GM21737 (cell line): ENCODE measurements around the gene THAP8.

ENCODE experiments used
- ATAC-seq: cut with Tn5 transposase; IDR thresholded peaks from one replicate; pipeline ENCODE4 v1.9.1; 2021; ENCODE audit warnings: mild to moderate bottlenecking, moderate library complexity; ENCODE audit not compliant: unreplicated experiment

The THAP8 gene

GRCh38 chr19:36054119-36054732 is at the start of gene THAP8:
THAP8 (minus strand) TSS chr19:36054285; CDS start chr19:36054217, 68 bp downstream.
- ATAC-seq = peak; percentile 77

- ATAC-seq = no peak
Observed at GRCh38 chr19:36103040-36103626, 49.0 kb upstream of the THAP8 start.

- no peak for ATAC-seq
Observed at GRCh38 chr19:36101550-36102327, 47.7 kb upstream of the THAP8 start.

- ATAC-seq = no peak
Observed at GRCh38 chr19:36100476-36100875, 46.4 kb upstream of the THAP8 start.

- no peak for ATAC-seq
Observed at GRCh38 chr19:36099166-36099785, 45.2 kb upstream of the THAP8 start.

GRCh38 chr19:36097036-36097435 is 43.0 kb upstream of the THAP8 start:
- no peak for ATAC-seq

- no peak for ATAC-seq
Observed at GRCh38 chr19:36093687-36094086, 39.6 kb upstream of the THAP8 start.

- ATAC-seq = no peak
Observed at GRCh38 chr19:36093146-36093662, 39.1 kb upstream of the THAP8 start.

GRCh38 chr19:36092566-36092965 is 38.5 kb upstream of the THAP8 start:
- no peak for ATAC-seq

- ATAC-seq = no peak
Observed at GRCh38 chr19:36090910-36091695, 37.0 kb upstream of the THAP8 start.

- no peak for ATAC-seq
Observed at GRCh38 chr19:36089847-36090246, 35.8 kb upstream of the THAP8 start.

- ATAC-seq = no peak
Observed at GRCh38 chr19:36086326-36086725, 32.2 kb upstream of the THAP8 start.

- ATAC-seq = no peak
Observed at GRCh38 chr19:36084231-36085009, 30.3 kb upstream of the THAP8 start.

- ATAC-seq = no peak
Observed at GRCh38 chr19:36082916-36083315, 28.8 kb upstream of the THAP8 start.

- no peak for ATAC-seq
Observed at GRCh38 chr19:36081894-36082293, 27.8 kb upstream of the THAP8 start.

GRCh38 chr19:36081385-36081784 is 27.3 kb upstream of the THAP8 start:
- no peak for ATAC-seq

- ATAC-seq = no peak
Observed at GRCh38 chr19:36079389-36079945, 25.4 kb upstream of the THAP8 start.

GRCh38 chr19:36073121-36073876 is 19.2 kb upstream of the THAP8 start:
- ATAC-seq = no peak

- ATAC-seq = no peak
Observed at GRCh38 chr19:36072081-36072480, 18.0 kb upstream of the THAP8 start.
